B cell (primary cell): ENCODE results near the gene LEMD2. TPM values are rescaled to one million over a fixed set of nuclear protein-coding genes. Genes with fewer than 3 reads are reported as not detected.

Source experiments
- ATAC-seq: fragments of 200-7000 bp; cut with Tn5 transposase; one replicate; pipeline ENCODE4 v1.10.0; 2021; ENCODE audit warnings: low read depth, mild to moderate bottlenecking, moderate number of reproducible peaks, moderate library complexity
- CTCF ChIA-PET: fragments of 350-600 bp; sonication (Branson Sonifier 250); formaldehyde crosslinking; loops from one replicate; lab custom pipeline; 2021; ENCODE audit warnings: antibody characterized with exemption, inconsistent platforms; lab: Charles Lee
- POLR2A ChIA-PET: fragments of 350-600 bp; sonication (Branson Sonifier 250); formaldehyde crosslinking; loops from one replicate; lab custom pipeline; 2021; ENCODE audit warnings: antibody characterized with exemption; lab: Charles Lee
- DNase-seq: peaks from one replicate; pipeline ENCODE4 v3.0.0; 2013
- H2AFZ ChIP-seq: 2 replicates; pipeline ENCODE4 v1.6.1; 2012; ENCODE audit warnings: mild to moderate bottlenecking, low read depth, low read length; ENCODE audit not compliant: insufficient read depth, poor library complexity, severe bottlenecking
- H3K27ac ChIP-seq, 2 donors: 1 replicate in 1 of 2; 2 replicates in 1 of 2; pipeline ENCODE4 v1.5.1; 2012 to 2013; ENCODE audit warnings: low read length in 2 of 2, mild to moderate bottlenecking in 2 of 2, moderate library complexity in 1 of 2
- H3K27me3 ChIP-seq, 4 experiments: fragments of 200-600 bp in 1 of 4; sonication (generic) in 1 of 4; replicated peaks in 1 of 4; 1 replicate in 2 of 4; 2 replicates in 2 of 4; pipeline versions ENCODE4 v1.6.1 to v1.7.0; 2013 to 2016; ENCODE audit warnings: low read length in 3 of 4, mild to moderate bottlenecking in 2 of 4, mixed read lengths in 1 of 4, moderate library complexity in 1 of 4; ENCODE audit not compliant: insufficient read depth in 4 of 4, control insufficient read depth in 3 of 4; ENCODE audit errors: control extremely low read depth in 1 of 4
- H3K36me3 ChIP-seq, 2 experiments: replicated peaks in 1 of 2; 1 replicate in 1 of 2; 2 replicates in 1 of 2; pipeline versions ENCODE4 v1.6.1 to v1.7.1; 2013; ENCODE audit warnings: low read length in 1 of 2; ENCODE audit not compliant: insufficient read depth in 2 of 2, control insufficient read depth in 1 of 2; ENCODE audit errors: control extremely low read depth in 1 of 2, extremely low read depth in 1 of 2
- H3K4me1 ChIP-seq, 2 donors: fragments of 200-600 bp in 1 of 2; sonication (generic) in 1 of 2; 1 replicate in 1 of 2; 2 replicates in 1 of 2; pipeline versions ENCODE4 v1.5.1 to v1.6.1; 2013 to 2017; ENCODE audit warnings: low read length in 2 of 2; ENCODE audit not compliant: control insufficient read depth in 2 of 2, insufficient read depth in 2 of 2
- H3K4me2 ChIP-seq: replicated peaks from 2 replicates; pipeline ENCODE3; 2012; ENCODE audit warnings: mild to moderate bottlenecking, low read depth, low read length; ENCODE audit not compliant: poor library complexity, severe bottlenecking
- H3K4me3 ChIP-seq, 5 experiments: fragments of 200-600 bp in 1 of 5; sonication (generic) in 1 of 5; 1 replicate in 3 of 5; 2 replicates in 2 of 5; pipeline versions ENCODE4 v1.5.1 to v1.7.0; 2011 to 2016; ENCODE audit warnings: low read length in 4 of 5, mild to moderate bottlenecking in 4 of 5, low read depth in 2 of 5, control low read depth in 1 of 5, moderate library complexity in 1 of 5; ENCODE audit not compliant: insufficient read depth in 1 of 5; ENCODE audit errors: control extremely low read depth in 1 of 5, extremely low read depth in 1 of 5
- H3K79me2 ChIP-seq: fragments of 200-600 bp; sonication (generic); one replicate; pipeline ENCODE4 v1.6.0; 2016; ENCODE audit warnings: low read length; ENCODE audit not compliant: control insufficient read depth, insufficient read depth
- H3K9ac ChIP-seq: fragments of 200-600 bp; sonication (generic); 2 replicates; pipeline ENCODE4 v1.6.1; 2017; ENCODE audit warnings: mild to moderate bottlenecking, low read length, moderate library complexity
- H3K9me3 ChIP-seq, 3 donors: one replicate each; pipeline versions ENCODE4 v1.6.1 to v1.7.1; 2013; ENCODE audit warnings: low read length in 2 of 3; ENCODE audit not compliant: control insufficient read depth in 2 of 3, insufficient read depth in 1 of 3; ENCODE audit errors: control extremely low read depth in 1 of 3
- H4K20me1 ChIP-seq: 2 replicates; pipeline ENCODE4 v1.6.0; 2012; ENCODE audit warnings: mild to moderate bottlenecking, low read length; ENCODE audit not compliant: insufficient read depth, control insufficient read depth, poor library complexity, severe bottlenecking
- H3K27ac Mint-ChIP-seq: one replicate; pipeline ENCODE4 v1.8.0; 2021; ENCODE audit warnings: mixed read lengths
- H3K27me3 Mint-ChIP-seq: one replicate; pipeline ENCODE4 v1.8.0; 2021; ENCODE audit warnings: mixed read lengths
- H3K4me1 Mint-ChIP-seq: one replicate; pipeline ENCODE4 v1.8.0; 2021; ENCODE audit warnings: mixed read lengths
- H3K4me3 Mint-ChIP-seq: one replicate; pipeline ENCODE4 v1.8.0; 2021; ENCODE audit warnings: mixed read lengths
- H3K9me3 Mint-ChIP-seq: one replicate; pipeline ENCODE4 v1.8.0; 2022; ENCODE audit warnings: mixed read lengths; ENCODE audit not compliant: insufficient read depth
- EZH2 ChIP-seq: IDR thresholded peaks from 2 replicates; pipeline ENCODE4 v1.6.1; 2012; ENCODE audit warnings: borderline replicate concordance, low read depth, mild to moderate bottlenecking, moderate library complexity, low read length; ENCODE audit not compliant: insufficient read depth, poor library complexity, severe bottlenecking
- WGBS: methylation state at CpG from one replicate; pipeline ENCODE4 v1.1.5; 2013; ENCODE audit warnings: missing lambda C conversion rate; ENCODE audit not compliant: insufficient coverage; 5-methylcytosine and 5-hydroxymethylcytosine counted together
- intact Hi-C: fragments of 100-400 bp; cut with micrococcal nuclease; formaldehyde crosslinking; loops from one replicate; pipeline ENCODE4 v1.10.0; 2022
- polyA plus RNA-seq: library from polyadenylated mRNA; depleted of rRNA; stranded (reverse); fragments of >200 nt; gene quantifications from 2 replicates; pipeline ENCODE4 v1.2.3, GENCODE V29; 2012
- total RNA-seq, 2 donors: library from RNA; stranded (reverse); fragments of 120-200 nt in 1 of 2; gene quantifications; 1 replicate in 1 of 2; 2 replicates in 1 of 2; pipeline versions ENCODE4 v1.2.3 to v1.2.4, GENCODE V29; 2013 to 2022
- TF ChIP-seq, protein P1 (sequence below): fragments of 200-600 bp; IDR thresholded peaks from one replicate; pipeline ENCODE4 v1.8.0; 2022; ENCODE audit warnings: antibody characterized with exemption, mild to moderate bottlenecking

The LEMD2 gene
- total and polyA plus RNA-seq, 2 donors (not counting 1 experiment from before 2014, with no cell fraction given), result 58.7 to 113 TPM

DNA sequence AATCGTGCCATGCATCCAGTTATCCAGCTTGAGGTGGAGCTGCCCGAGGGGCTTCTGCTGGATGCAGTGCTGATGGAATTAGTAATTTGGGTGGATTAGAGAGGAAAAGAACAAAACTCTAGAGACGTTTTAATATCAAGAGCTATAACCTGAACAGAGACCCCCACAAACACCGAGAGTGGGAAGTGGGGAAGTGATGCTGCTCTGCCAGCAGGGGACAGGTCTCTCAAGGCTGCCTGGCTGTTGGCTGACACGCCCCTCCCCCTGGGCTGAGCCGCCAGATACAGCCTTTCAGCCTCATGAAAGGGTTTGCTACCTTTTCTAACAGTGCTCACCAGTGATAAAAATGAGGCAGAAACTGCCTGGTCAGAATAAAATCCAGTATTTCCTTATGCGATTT is 9.6 kb downstream of the LEMD2 start:
- no peaks in the 10 kb centered on the region for H3K9me3 Mint-ChIP-seq
- TF ChIP-seq, protein P1, sequence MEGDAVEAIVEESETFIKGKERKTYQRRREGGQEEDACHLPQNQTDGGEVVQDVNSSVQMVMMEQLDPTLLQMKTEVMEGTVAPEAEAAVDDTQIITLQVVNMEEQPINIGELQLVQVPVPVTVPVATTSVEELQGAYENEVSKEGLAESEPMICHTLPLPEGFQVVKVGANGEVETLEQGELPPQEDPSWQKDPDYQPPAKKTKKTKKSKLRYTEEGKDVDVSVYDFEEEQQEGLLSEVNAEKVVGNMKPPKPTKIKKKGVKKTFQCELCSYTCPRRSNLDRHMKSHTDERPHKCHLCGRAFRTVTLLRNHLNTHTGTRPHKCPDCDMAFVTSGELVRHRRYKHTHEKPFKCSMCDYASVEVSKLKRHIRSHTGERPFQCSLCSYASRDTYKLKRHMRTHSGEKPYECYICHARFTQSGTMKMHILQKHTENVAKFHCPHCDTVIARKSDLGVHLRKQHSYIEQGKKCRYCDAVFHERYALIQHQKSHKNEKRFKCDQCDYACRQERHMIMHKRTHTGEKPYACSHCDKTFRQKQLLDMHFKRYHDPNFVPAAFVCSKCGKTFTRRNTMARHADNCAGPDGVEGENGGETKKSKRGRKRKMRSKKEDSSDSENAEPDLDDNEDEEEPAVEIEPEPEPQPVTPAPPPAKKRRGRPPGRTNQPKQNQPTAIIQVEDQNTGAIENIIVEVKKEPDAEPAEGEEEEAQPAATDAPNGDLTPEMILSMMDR, result no peak
- no peak for TF ChIP-seq EZH2
- DNase-seq, result no peak
- ATAC-seq, result no peak
- no peak overlapping the region for H3K4me3 Mint-ChIP-seq
- H3K4me3 ChIP-seq, result no peak overlapping the region
- H2AFZ ChIP-seq, result no peak overlapping the region
- no peaks in the 10 kb centered on the region for H3K27me3 ChIP-seq
- no peak overlapping the region for H3K27ac ChIP-seq
- no peaks in the 10 kb centered on the region for H3K4me1 ChIP-seq
- 100% methylated on average over 3 of the region's 7 CpGs for WGBS
- no peaks in the 10 kb centered on the region for H3K27me3 Mint-ChIP-seq
- H3K27ac Mint-ChIP-seq, result no peak overlapping the region
- H3K9ac ChIP-seq, result no peak overlapping the region
- POLR2A ChIA-PET, result no interaction called here
- intact Hi-C loops, result no loop called here
- H3K4me2 ChIP-seq, result no peak overlapping the region
- H4K20me1 ChIP-seq, result peaks cover 79% of the 10 kb centered on the region
- peaks cover 40% of the 10 kb centered on the region for H3K79me2 ChIP-seq
- peaks cover 5% of the 10 kb centered on the region for H3K4me1 Mint-ChIP-seq
- peaks cover 7 to 95% of the 10 kb centered on the region in 2 experiments for H3K36me3 ChIP-seq
- CTCF ChIA-PET, result interaction anchor here (0.9 to 4.5 kb wide), 5 partner anchors 8 to 248 kb away, joined by 3 to 34 read pairs (median 3); partner anchors contain the start of gene LEMD2
- H3K9me3 ChIP-seq, result no peaks in the 10 kb centered on the region

DNA sequence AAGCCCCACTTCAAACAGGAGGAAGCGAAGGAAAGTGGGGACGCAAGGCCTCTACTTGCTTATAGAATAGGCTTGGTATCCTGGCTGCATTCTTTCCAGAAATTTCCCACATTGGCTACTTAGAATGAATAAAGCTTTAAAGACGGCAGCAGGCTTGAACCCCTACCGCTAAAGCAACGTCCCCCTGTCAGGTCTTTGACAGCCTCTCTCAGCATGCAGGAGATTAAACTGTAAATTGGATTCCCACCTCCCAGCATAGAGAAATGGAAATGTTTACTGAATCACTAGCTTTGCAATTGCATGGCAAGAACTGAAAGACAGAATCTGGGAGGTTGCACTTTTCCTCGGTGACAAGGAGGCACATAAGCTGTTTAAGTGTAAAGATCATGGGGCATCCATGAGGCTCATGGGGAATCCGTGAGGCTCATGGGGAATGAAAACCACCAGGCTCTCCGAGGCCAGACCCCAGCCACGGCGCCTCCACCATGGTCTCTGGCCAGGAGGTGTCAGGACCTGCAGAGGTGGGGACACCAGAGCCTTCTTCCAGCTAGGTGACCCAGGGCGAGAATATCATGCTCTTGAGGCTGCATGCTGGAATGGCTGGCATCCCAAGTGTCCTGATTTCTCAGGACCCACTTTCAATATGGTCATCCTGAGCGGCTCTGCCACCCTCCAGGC is 10.3 kb downstream of the LEMD2 start:
- Mint-ChIP-seq H3K27ac (no peak overlapping the region), H3K4me3 (no peak overlapping the region), H3K27me3 (no peaks in the 10 kb centered on the region), H3K9me3 (no peaks in the 10 kb centered on the region), H3K4me1 (no peaks in the 10 kb centered on the region)
- intact Hi-C loops, result no loop called here
- H2AFZ ChIP-seq, result no peak overlapping the region
- 93% methylated on average over 12 of the region's 12 CpGs for WGBS
- ChIA-PET POLR2A (no interaction called here), CTCF (interaction anchor here (1.4 to 4.5 kb wide), 3 partner anchors 7 to 35 kb away, joined by 7 to 34 read pairs (median 9); no protein-coding TSS in a partner anchor)
- H4K20me1 ChIP-seq, result peaks cover 73% of the 10 kb centered on the region
- no peak for DNase-seq
- no peak overlapping the region for H3K4me3 ChIP-seq
- H3K4me1 ChIP-seq, result no peaks in the 10 kb centered on the region
- H3K9me3 ChIP-seq, result no peaks in the 10 kb centered on the region
- no peak overlapping the region for H3K4me2 ChIP-seq
- TF ChIP-seq, protein P1, result no peak
- no peak for TF ChIP-seq EZH2
- no peak overlapping the region for H3K27ac ChIP-seq
- no peak for ATAC-seq
- H3K79me2 ChIP-seq, result peaks cover 33% of the 10 kb centered on the region
- H3K9ac ChIP-seq, result no peak overlapping the region
- H3K36me3 ChIP-seq, result peaks cover 7 to 90% of the 10 kb centered on the region in 2 experiments
- H3K27me3 ChIP-seq, result no peaks in the 10 kb centered on the region
